ENCODE measurements around the gene FARS2.

The FARS2 gene

GRCh38 chr6:5287205-5287965, 26.1 kb downstream of the FARS2 start:
- no peak for DNase-seq (ENCODE audit: low spot score)

- DNase-seq (ENCODE audit: low spot score) = no peak
These were observed 26.6 kb downstream of the FARS2 start for GRCh38 chr6:5287966-5288297.

GRCh38 chr6:5290097-5290496, 28.8 kb downstream of the FARS2 start:
- no peak for DNase-seq (ENCODE audit: low spot score)

- DNase-seq (ENCODE audit: low spot score) = no peak
These were observed 29.2 kb downstream of the FARS2 start for GRCh38 chr6:5290500-5290899.

- DNase-seq (ENCODE audit: low spot score) = no peak
These were observed 30.8 kb downstream of the FARS2 start for GRCh38 chr6:5292154-5292553.

- no peak for DNase-seq (ENCODE audit: low spot score)
These were observed 32.4 kb downstream of the FARS2 start for GRCh38 chr6:5293692-5294091.

- DNase-seq (ENCODE audit: low spot score) = peak; percentile 31
These were observed 33.3 kb downstream of the FARS2 start for GRCh38 chr6:5294392-5295211.

GRCh38 chr6:5295623-5296022, 34.3 kb downstream of the FARS2 start:
- no peak for DNase-seq (ENCODE audit: low spot score)

- no peak for DNase-seq (ENCODE audit: low spot score)
These were observed 39.0 kb downstream of the FARS2 start for GRCh38 chr6:5300206-5300764.

- DNase-seq (ENCODE audit: low spot score) = peak; percentile 93
These were observed 41.1 kb downstream of the FARS2 start for GRCh38 chr6:5302220-5302946.

GRCh38 chr6:5302995-5303622, 41.8 kb downstream of the FARS2 start:
- peak; percentile 80 for DNase-seq (ENCODE audit: low spot score)

GRCh38 chr6:5303682-5304081, 42.4 kb downstream of the FARS2 start:
- DNase-seq (ENCODE audit: low spot score) = no peak

- no peak for DNase-seq (ENCODE audit: low spot score)
These were observed 44.8 kb downstream of the FARS2 start for GRCh38 chr6:5305968-5306626.

GRCh38 chr6:5307058-5307457, 45.7 kb downstream of the FARS2 start:
- no peak for DNase-seq (ENCODE audit: low spot score)

- DNase-seq (ENCODE audit: low spot score) = no peak
These were observed 46.8 kb downstream of the FARS2 start for GRCh38 chr6:5308066-5308465.

- DNase-seq (ENCODE audit: low spot score) = no peak
These were observed 53.0 kb downstream of the FARS2 start for GRCh38 chr6:5314191-5314865.

- DNase-seq (ENCODE audit: low spot score) = no peak
These were observed 54.6 kb downstream of the FARS2 start for GRCh38 chr6:5315881-5316280.

- DNase-seq (ENCODE audit: low spot score) = no peak
These were observed 55.6 kb downstream of the FARS2 start for GRCh38 chr6:5316951-5317350.

GRCh38 chr6:5318617-5319272, 57.4 kb downstream of the FARS2 start:
- no peak for DNase-seq (ENCODE audit: low spot score)

GRCh38 chr6:5323979-5324378, 62.7 kb downstream of the FARS2 start:
- no peak for DNase-seq (ENCODE audit: low spot score)
